Measurements from ENCODE around the gene ARSG. TPM values are rescaled to one million over a fixed set of nuclear protein-coding genes. Genes with fewer than 3 reads are reported as not detected.

Gene ARSG
- total and polyA plus RNA-seq, 9 of the 15 experiments (the other 6 are each of a cell fraction or from before 2014, with no cell fraction given): 1.0 to 5.6 (median 1.8) TPM

DNA sequence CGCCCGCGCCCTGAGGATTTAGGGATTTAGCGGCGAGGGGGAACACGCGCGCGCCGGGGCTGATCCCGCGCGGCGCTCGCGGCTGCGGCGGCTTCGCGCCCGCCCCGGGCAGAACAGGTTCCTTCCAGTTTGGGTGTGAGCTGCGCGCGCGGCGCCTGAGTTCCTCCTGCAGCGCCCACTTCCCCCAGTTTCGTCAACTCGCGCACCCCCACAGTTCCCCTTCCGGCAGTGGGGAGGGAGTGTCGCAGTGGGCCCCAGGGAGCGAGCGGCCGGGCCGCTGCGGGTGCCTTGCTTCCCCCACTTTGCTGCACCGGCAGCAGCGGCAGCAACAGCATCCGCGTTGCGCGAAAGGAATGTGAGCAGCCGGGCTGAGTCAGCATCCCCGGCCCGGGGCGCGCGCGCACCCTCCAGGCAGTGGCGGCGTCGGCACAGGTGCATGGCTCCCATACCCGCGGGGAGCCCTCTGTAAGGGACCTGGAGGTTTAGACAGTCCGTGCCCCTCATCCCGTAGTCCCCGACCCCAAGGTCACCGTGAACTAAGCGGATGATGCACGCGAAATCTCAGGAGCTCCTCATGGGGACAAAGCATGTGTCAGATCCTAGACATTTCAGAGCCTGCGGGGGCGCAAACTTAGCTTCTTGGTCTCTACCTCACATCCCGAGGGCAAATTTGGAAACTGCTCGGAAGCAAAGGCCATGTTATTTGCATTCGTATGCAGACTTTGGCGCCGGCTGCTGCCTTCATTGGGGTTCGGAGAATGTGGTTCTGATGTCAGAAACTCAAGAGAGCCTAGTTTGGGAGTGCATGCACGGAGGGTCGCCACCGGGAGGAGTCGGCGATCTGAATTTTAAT, 767 bp downstream of the ARSG start (continued):
- TF ChIP-seq, protein P1, sequence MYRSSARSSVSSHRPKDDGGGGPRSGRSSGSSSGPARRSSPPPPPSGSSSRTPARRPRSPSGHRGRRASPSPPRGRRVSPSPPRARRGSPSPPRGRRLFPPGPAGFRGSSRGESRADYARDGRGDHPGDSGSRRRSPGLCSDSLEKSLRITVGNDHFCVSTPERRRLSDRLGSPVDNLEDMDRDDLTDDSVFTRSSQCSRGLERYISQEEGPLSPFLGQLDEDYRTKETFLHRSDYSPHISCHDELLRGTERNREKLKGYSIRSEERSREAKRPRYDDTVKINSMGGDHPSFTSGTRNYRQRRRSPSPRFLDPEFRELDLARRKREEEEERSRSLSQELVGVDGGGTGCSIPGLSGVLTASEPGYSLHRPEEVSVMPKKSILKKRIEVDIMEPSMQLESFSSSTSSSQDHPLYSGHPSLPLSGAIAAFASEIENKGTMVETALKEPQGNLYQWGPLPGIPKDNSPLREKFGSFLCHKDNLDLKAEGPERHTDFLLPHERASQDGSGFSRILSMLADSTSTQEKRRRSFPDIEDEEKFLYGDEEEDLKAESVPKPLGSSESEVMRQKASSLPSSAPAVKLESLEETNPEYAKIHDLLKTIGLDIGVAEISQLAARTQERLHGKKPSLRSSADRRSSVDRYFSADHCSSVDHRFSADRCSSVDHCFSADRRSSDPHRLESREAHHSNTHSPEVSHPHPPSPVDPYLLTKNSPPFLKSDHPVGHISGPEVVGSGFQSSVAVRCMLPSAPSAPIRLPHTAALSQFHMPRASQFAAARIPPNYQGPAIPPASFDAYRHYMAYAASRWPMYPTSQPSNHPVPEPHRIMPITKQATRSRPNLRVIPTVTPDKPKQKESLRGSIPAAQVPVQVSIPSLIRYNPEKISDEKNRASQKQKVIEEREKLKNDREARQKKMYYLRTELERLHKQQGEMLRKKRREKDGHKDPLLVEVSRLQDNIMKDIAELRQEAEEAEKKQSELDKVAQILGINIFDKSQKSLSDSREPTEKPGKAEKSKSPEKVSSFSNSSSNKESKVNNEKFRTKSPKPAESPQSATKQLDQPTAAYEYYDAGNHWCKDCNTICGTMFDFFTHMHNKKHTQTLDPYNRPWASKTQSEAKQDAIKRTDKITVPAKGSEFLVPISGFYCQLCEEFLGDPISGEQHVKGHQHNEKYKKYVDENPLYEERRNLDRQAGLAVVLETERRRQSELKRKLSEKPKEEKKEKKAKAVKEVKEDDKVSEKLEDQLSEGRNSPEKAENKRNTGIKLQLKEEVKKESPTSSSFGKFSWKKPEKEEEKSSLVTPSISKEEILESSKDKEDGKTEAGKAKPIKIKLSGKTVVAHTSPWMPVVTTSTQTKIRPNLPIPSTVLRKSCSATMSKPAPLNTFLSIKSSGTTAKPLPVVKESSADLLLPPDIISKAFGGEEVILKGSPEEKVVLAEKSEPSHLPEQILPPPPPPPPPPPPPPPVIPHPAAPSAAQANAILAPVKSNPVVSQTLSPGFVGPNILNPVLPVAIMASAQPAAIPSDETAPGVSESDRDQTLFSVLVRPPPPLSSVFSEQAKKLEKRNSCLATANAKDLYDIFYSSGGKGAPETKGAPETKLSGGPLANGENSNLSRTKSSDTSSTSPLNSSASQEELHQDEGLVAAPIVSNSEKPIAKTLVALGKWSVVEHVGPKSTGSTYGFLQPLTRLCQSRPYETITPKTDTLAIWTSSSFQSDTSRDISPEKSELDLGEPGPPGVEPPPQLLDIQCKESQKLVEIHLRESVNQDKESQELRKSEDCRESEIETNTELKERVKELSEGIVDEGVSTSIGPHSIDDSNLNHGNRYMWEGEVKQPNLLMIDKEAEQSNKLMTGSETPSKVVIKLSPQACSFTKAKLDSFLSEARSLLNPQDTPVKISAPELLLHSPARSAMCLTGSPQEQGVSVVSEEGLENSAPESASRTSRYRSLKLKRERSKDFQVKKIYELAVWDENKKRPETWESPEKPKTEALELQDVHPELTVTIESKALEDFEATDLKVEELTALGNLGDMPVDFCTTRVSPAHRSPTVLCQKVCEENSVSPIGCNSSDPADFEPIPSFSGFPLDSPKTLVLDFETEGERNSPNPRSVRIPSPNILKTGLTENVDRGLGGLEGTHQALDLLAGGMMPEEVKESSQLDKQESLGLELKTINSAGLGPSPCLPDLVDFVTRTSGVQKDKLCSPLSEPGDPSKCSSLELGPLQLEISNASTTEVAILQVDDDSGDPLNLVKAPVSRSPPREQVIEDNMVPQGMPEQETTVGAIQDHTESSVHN (IDR thresholded peaks at IDR 0.05; ENCODE audit: borderline replicate concordance in 1 of 2, low read depth in 1 of 2): no peak
- TF ChIP-seq RCOR1 (IDR thresholded peaks at IDR 0.05; ENCODE audit: borderline replicate concordance in 1 of 2, low read depth in 2 of 2, low read length in 2 of 2) (peak in 1 of 2 experiments; percentile 53; a peak in 2 of 4 replicates), ZNF263 (CRISPR knock-in tag; IDR thresholded peaks at IDR 0.05; ENCODE audit: borderline replicate concordance) (no peak), SNIP1 (IDR thresholded peaks at IDR 0.05; ENCODE audit: low read depth) (no peak), SPI1 (IDR thresholded peaks at IDR 0.05; ENCODE audit: borderline replicate concordance, low read depth, low read length) (peak; percentile 72), PYGO2 (tag; IDR thresholded peaks at IDR 0.05) (no peak)
- TF ChIP-seq, protein P2, sequence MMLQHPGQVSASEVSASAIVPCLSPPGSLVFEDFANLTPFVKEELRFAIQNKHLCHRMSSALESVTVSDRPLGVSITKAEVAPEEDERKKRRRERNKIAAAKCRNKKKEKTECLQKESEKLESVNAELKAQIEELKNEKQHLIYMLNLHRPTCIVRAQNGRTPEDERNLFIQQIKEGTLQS (IDR thresholded peaks at IDR 0.05): peak; percentile 51
- TF ChIP-seq, protein P2 (CRISPR knock-in tag; conservative IDR thresholded peaks at IDR 0.05): no peak
- TF ChIP-seq, protein P3, sequence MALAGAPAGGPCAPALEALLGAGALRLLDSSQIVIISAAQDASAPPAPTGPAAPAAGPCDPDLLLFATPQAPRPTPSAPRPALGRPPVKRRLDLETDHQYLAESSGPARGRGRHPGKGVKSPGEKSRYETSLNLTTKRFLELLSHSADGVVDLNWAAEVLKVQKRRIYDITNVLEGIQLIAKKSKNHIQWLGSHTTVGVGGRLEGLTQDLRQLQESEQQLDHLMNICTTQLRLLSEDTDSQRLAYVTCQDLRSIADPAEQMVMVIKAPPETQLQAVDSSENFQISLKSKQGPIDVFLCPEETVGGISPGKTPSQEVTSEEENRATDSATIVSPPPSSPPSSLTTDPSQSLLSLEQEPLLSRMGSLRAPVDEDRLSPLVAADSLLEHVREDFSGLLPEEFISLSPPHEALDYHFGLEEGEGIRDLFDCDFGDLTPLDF (CRISPR knock-in tag; IDR thresholded peaks at IDR 0.05): no peak
- TF ChIP-seq, protein P4, sequence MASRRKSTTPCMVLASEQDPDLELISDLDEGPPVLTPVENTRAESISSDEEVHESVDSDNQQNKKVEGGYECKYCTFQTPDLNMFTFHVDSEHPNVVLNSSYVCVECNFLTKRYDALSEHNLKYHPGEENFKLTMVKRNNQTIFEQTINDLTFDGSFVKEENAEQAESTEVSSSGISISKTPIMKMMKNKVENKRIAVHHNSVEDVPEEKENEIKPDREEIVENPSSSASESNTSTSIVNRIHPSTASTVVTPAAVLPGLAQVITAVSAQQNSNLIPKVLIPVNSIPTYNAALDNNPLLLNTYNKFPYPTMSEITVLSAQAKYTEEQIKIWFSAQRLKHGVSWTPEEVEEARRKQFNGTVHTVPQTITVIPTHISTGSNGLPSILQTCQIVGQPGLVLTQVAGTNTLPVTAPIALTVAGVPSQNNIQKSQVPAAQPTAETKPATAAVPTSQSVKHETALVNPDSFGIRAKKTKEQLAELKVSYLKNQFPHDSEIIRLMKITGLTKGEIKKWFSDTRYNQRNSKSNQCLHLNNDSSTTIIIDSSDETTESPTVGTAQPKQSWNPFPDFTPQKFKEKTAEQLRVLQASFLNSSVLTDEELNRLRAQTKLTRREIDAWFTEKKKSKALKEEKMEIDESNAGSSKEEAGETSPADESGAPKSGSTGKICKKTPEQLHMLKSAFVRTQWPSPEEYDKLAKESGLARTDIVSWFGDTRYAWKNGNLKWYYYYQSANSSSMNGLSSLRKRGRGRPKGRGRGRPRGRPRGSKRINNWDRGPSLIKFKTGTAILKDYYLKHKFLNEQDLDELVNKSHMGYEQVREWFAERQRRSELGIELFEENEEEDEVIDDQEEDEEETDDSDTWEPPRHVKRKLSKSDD (conservative IDR thresholded peaks at IDR 0.05; ENCODE audit: low read length): no peak
